ENCODE results near the gene DCAF8.
A peak's percentile ranks its signal among the peaks of the same experiment; 100 is the strongest.

The DCAF8 gene

DNA sequence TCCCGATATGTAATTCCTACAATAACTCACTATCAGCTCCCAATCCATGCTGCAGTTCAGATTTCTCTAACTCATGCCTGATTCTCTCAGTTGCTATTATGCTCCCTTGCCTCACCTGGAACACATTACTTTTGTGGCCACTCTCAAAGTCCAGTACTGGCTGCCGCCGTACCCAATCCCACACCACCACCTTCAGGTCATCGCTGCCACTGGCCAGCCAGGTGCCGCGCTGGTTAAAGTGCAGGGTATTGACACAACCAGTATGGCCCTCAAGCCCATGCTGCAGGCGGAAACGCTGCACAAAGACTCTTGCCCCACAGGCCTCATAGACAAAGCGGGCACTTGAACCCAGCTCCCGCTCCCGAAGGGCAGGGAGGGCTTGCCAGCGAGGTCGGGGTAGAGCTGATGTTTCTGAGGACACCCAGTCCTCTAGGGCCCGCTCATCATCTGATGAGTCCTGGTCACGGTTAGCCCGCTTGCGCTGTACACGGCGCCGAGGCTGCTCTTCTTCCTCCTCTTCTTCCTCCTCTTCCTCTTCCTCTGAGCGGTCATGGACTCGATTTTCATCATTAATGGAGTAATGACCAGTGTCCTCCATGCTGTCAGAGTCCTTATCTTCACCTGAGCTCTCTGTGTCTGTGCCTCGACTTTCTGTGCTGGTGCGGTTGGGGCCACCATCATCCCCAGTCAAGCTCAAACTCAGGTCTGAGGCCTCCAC, 22.6 kb downstream of the DCAF8 start:
- H3K9ac ChIP-seq (ENCODE audit: low read length): no peak overlapping the region
- H3K36me3 ChIP-seq (replicated peaks; ENCODE audit: low read depth, low read length): peaks cover 68% of the 10 kb centered on the region
- H3K4me2 ChIP-seq (ENCODE audit: low read length): no peak overlapping the region

DNA sequence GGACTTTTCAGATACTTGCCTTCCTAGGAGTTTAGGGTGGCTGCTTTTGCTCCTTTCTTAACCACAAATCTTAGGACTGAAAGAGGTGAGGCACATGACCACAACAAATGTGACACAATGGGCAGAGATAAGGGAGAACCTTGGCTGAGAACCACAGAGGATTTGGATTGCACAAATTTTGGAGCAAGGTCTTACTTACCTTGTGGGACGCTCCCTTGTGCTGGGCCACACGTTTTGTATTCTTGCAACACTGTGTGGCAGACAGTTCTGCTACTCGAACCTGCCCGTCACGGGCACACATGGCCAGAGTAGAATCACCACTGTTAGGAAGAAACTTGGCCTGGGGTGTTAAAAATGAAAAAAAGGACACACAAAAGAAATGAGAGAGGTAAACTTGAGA, 23.9 kb downstream of the DCAF8 start:
- Histone ChIP-seq H3K27ac (ENCODE audit: low read length) (no peak overlapping the region), H3K36me3 (replicated peaks; ENCODE audit: low read depth, low read length) (peaks cover 75% of the 10 kb centered on the region), H2AFZ (ENCODE audit: low read depth, low read length) (no peak overlapping the region), H3K4me2 (ENCODE audit: low read length) (no peak overlapping the region), H4K20me1 (ENCODE audit: insufficient read depth, low read length) (peaks cover 9% of the 10 kb centered on the region; the same call in 1 of the 2 replicates), H3K79me2 (ENCODE audit: low read length) (peaks cover 16% of the 10 kb centered on the region), H3K9ac (ENCODE audit: low read length) (no peak overlapping the region), H3K9me3 (ENCODE audit: insufficient read depth, low read length) (no peaks in the 10 kb centered on the region), H3K4me3 (ENCODE audit: low read length) (no peak overlapping the region), H3K27me3 (ENCODE audit: low read depth, low read length) (no peaks in the 10 kb centered on the region), H3K4me1 (ENCODE audit: low read length) (peaks cover 22% of the 10 kb centered on the region)
- TF ChIP-seq EZH2phosphoT487 (IDR thresholded peaks at IDR 0.05; ENCODE audit: low read depth): no peak
- TF ChIP-seq, protein P1, sequence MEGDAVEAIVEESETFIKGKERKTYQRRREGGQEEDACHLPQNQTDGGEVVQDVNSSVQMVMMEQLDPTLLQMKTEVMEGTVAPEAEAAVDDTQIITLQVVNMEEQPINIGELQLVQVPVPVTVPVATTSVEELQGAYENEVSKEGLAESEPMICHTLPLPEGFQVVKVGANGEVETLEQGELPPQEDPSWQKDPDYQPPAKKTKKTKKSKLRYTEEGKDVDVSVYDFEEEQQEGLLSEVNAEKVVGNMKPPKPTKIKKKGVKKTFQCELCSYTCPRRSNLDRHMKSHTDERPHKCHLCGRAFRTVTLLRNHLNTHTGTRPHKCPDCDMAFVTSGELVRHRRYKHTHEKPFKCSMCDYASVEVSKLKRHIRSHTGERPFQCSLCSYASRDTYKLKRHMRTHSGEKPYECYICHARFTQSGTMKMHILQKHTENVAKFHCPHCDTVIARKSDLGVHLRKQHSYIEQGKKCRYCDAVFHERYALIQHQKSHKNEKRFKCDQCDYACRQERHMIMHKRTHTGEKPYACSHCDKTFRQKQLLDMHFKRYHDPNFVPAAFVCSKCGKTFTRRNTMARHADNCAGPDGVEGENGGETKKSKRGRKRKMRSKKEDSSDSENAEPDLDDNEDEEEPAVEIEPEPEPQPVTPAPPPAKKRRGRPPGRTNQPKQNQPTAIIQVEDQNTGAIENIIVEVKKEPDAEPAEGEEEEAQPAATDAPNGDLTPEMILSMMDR (IDR thresholded peaks at IDR 0.05; ENCODE audit: low read depth, low read length): no peak

More for the DNA sequence above, 22.6 kb downstream of the DCAF8 start:
- no peak overlapping the region for H3K27ac ChIP-seq (ENCODE audit: low read length)
- peaks cover 26% of the 10 kb centered on the region for H3K79me2 ChIP-seq (ENCODE audit: low read length)
- no peak overlapping the region for H2AFZ ChIP-seq (ENCODE audit: low read depth, low read length)
- TF ChIP-seq EZH2phosphoT487 (IDR thresholded peaks at IDR 0.05; ENCODE audit: low read depth): no peak
- TF ChIP-seq, protein P1 (IDR thresholded peaks at IDR 0.05; ENCODE audit: low read depth, low read length): no peak
- peaks cover 22% of the 10 kb centered on the region for H3K4me1 ChIP-seq (ENCODE audit: low read length)
- H3K9me3 ChIP-seq (ENCODE audit: insufficient read depth, low read length): no peaks in the 10 kb centered on the region
- no peaks in the 10 kb centered on the region for H3K27me3 ChIP-seq (ENCODE audit: low read depth, low read length)
- no peak overlapping the region for H3K4me3 ChIP-seq (ENCODE audit: low read length)
- peaks cover 9% of the 10 kb centered on the region; the same call in 1 of the 2 replicates for H4K20me1 ChIP-seq (ENCODE audit: insufficient read depth, low read length)

DNA sequence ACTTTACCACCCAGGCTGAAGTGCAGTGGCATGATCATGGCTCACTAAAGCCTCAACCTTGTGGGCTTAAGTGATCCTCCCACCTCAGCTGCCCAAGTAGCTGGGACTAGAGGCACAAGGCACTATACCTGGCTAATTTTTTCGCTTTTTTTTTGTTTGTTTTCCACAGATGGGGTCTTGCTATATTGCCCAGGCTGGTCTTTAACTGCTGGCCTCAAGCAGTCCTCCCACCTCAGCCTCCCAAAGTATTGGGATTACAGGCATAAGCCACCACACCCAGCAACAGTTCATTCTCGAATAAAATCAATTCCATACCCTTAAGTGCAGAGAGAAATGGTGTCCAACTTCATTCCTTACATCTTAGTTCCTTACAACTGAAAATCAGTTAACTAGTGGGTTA, 24.8 kb downstream of the DCAF8 start:
- Histone ChIP-seq H3K9me3 (ENCODE audit: insufficient read depth, low read length) (no peaks in the 10 kb centered on the region), H3K4me3 (ENCODE audit: low read length) (no peak overlapping the region), H3K27ac (ENCODE audit: low read length) (peak overlapping the region; percentile 47), H3K79me2 (ENCODE audit: low read length) (peaks cover 10% of the 10 kb centered on the region), H3K36me3 (replicated peaks; ENCODE audit: low read depth, low read length) (peaks cover 74% of the 10 kb centered on the region), H4K20me1 (ENCODE audit: insufficient read depth, low read length) (peaks cover 10% of the 10 kb centered on the region; the same call in 1 of the 2 replicates), H3K4me2 (ENCODE audit: low read length) (peak overlapping the region; percentile 42), H3K9ac (ENCODE audit: low read length) (no peak overlapping the region), H2AFZ (ENCODE audit: low read depth, low read length) (no peak overlapping the region), H3K27me3 (ENCODE audit: low read depth, low read length) (no peaks in the 10 kb centered on the region), H3K4me1 (ENCODE audit: low read length) (peaks cover 22% of the 10 kb centered on the region)
- TF ChIP-seq, protein P1 (IDR thresholded peaks at IDR 0.05; ENCODE audit: low read depth, low read length): no peak
- TF ChIP-seq EZH2phosphoT487 (IDR thresholded peaks at IDR 0.05; ENCODE audit: low read depth): no peak

DNA sequence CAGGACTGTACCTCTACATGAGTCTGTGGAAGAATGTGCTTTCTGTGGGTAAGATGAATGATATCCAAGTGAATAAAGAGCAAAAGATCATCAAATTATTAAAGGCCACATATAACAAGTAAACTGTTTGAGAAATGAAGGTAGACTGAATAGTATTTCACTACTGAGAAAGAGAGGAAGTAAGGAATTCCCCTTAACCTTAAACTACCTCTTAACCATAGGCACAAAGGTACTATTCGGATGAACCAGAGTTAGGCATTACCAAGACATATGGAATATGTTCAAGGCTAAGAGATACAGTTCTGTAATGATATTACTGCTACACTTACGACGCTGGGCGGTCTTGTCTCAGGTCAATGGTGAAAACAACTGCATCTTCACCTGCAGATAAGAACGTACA, 25.5 kb downstream of the DCAF8 start:
- H3K9ac ChIP-seq (ENCODE audit: low read length): peak overlapping the region; percentile 4; the same call in 1 of the 2 replicates
- H3K27ac ChIP-seq (ENCODE audit: low read length): peak overlapping the region; percentile 47
- peaks cover 69% of the 10 kb centered on the region for H3K36me3 ChIP-seq (replicated peaks; ENCODE audit: low read depth, low read length)
- H2AFZ ChIP-seq (ENCODE audit: low read depth, low read length): no peak overlapping the region
- peaks cover 5% of the 10 kb centered on the region for H3K79me2 ChIP-seq (ENCODE audit: low read length)
- peaks cover 10% of the 10 kb centered on the region; the same call in 1 of the 2 replicates for H4K20me1 ChIP-seq (ENCODE audit: insufficient read depth, low read length)
- peaks cover 22% of the 10 kb centered on the region for H3K4me1 ChIP-seq (ENCODE audit: low read length)
- no peak for TF ChIP-seq EZH2phosphoT487 (IDR thresholded peaks at IDR 0.05; ENCODE audit: low read depth)
- TF ChIP-seq, protein P1 (IDR thresholded peaks at IDR 0.05; ENCODE audit: low read depth, low read length): no peak
- H3K9me3 ChIP-seq (ENCODE audit: insufficient read depth, low read length): no peaks in the 10 kb centered on the region
- H3K4me2 ChIP-seq (ENCODE audit: low read length): peak overlapping the region; percentile 42
- no peaks in the 10 kb centered on the region for H3K27me3 ChIP-seq (ENCODE audit: low read depth, low read length)
- no peak overlapping the region for H3K4me3 ChIP-seq (ENCODE audit: low read length)
